HG03378 (cell line): Measurements from ENCODE around the gene ANP32E.
A peak's percentile ranks its signal among the peaks of the same experiment; 100 is the strongest.
"Not testable (repeated sequence)": the region's sequence is repeated elsewhere in the genome, so short reads cannot be mapped to it uniquely, and the experiment has no call there.

ENCODE experiments used
- ATAC-seq: cut with Tn5 transposase; IDR thresholded peaks from one replicate; pipeline ENCODE4 v1.9.1; 2021; ENCODE audit warnings: mild to moderate bottlenecking, moderate library complexity; ENCODE audit not compliant: unreplicated experiment

Gene ANP32E

DNA sequence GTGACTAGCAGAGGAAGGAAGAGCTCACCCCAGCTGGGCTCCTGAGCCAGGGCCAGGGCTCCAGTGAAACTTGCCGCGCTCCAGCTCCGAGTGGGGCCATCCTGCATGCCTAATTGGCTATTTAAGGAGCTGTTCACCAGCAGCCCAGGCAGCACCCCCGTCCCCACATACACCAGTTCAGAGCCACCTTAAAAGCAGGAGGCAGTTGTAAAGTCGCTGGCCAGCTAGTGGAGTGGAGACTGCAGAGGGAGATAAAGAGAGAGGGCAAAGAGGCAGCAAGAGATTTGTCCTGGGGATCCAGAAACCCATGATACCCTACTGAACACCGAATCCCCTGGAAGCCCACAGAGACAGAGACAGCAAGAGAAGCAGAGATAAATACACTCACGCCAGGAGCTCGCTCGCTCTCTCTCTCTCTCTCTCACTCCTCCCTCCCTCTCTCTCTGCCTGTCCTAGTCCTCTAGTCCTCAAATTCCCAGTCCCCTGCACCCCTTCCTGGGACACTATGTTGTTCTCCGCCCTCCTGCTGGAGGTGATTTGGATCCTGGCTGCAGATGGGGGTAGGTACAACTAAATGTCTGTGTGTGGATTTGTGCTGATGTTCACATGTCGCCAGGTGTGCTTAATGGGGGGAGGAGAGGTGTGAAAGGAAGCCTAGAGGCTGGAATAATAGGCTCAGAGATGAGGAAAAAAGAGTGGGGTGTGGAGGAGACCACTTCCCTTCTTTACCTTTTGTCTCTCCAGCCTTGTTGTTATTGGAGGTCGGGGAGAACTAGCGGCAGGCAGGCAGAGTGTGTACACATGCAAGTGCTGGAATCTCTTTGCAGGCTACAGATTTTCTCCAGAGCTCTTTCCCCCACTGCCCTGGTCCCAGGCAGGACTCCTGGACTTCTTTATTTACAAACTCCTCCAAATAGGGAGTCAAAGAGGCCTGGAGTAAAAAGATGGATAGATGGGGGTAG lies 22.0 kb upstream of the ANP32E start, which contains the start of gene CA14:
TSS of gene CA14 (plus strand) at position 151 of the 962 bp plus-strand sequence. CDS start at position 506, 355 bp downstream.
- no peak for ATAC-seq

DNA sequence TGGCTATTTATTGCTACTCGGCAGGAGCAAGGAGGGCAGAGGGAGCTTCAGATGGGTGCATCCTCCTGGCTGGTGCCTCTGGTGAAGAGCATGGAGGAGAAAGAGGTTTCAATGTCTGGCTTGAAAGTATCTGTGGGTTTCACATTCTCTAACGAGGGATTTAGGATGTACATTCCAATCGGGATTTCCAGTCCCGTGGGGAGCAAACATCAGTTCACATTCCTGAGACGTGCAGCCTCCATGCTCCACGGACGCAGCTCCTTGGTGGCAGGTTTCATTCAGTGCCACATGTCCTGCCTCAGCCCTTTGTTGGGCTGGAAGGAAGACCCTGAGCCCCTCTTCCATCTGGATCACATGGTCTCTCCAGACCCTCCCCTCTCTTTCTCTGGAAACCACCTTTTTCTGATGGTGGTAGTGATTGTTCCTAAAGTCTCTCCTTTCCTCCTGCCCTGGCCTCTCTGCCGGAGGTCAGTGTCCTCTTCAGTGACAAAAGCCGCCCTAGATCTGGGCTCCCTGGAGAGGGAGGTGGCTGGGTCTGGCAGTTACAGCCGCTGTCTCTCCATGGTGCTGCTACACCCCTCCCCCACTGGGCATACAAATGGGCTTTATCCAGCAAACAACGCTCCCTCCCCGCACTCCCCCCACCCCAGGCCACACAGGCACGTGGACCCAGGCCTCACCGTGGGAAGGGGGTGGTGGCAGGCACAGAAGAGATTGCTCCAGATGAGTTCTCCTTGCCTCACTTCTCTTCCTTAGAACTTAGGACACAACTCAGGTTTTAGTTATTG lies 20.8 kb upstream of the ANP32E start:
- no peak for ATAC-seq

DNA sequence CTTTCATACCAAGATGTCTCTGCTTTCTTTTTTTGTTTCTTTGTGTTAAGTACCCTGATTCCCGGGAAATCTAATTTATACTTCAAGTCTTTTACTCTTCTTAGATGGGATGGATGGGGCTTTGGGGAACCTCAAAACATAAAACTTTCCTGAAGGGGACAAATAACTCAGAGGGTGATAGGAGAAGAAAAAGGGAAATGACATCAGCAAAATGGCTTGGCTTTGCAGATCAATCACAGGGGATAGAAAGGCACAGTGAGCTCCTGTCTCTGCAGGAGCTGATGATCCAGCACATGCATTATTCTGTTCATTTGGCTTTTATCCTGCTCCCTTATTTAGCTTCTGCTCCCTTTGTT lies 20.3 kb upstream of the ANP32E start:
- no peak for ATAC-seq

DNA sequence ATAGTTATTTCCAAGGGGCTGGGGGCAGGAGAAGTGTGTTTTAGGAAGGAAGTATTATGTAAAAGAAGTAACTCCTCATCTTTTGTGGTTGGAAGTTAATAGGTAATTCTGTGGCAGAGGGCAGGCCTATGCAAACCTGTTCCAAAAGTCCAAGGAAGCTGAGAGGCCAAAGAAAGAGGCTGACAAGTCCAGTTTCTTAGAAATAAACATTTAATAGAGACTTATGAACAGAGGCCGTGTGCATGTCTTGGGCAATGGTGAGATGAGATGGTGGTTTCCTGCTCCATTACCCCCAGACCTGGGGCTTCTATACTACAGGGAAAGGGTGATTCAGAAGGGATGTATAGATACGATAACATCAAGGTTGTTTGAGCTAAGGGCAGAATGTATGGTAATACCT lies 14.0 kb upstream of the ANP32E start:
- ATAC-seq: no peak

DNA sequence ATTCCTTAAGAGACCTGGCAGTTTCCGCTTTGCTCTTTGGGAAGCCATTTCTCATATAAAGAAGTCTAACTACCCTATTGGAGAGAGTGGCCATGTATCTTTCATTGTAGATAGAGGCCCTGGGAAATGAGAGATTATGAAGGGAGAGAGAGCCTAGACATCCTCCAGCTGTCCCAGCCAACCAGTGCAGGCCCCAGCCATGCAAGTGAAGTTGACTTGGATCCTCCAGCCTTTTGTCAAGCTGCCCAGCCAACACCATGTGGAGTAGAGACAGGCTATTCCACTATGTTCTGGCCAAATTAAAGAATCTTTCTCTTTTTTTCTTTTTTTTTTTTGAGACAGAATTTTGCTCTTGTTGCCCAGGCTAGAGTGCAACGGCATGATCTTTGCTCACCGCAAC lies 7.1 kb upstream of the ANP32E start:
- ATAC-seq: no peak

DNA sequence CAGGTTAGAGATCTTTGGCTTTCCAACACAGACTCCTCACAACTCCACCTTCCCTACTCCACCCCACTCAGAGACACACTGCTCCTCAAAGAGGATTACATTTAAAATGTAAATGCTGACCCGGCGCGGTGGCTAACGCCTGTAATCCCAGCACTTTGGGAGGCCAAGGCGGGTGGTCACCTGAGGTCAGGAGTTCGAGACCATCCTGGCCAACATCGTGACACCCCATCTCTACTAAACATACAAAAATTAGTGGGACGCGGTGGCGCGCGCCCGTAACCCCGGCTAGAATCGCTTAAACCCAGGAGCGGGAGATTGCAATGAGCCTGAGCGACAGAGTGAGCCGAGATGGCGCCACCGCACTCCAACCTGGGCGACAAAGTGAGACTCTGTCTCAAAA lies 1.8 kb upstream of the ANP32E start:
- ATAC-seq: no peak

DNA sequence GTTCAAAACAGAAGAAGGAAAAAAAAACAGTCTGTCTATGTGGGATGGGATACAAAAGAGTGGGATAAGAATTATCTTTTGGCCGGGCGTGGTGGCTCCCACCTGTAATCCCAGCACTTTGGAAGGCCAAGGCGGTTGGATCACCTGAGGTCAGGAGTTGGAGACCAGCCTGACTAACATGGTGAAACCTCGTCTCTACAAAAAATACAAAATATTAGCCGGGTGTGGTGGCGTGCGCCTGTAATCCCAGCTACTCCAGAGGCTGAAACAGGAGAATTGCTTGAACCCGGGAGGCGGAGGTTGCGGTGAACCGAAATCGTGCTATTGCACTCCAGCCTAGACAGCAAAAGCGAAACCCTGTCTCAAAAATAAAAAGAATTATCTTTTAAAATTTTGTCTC lies 1.3 kb upstream of the ANP32E start:
- ATAC-seq: not testable (repeated sequence)

DNA sequence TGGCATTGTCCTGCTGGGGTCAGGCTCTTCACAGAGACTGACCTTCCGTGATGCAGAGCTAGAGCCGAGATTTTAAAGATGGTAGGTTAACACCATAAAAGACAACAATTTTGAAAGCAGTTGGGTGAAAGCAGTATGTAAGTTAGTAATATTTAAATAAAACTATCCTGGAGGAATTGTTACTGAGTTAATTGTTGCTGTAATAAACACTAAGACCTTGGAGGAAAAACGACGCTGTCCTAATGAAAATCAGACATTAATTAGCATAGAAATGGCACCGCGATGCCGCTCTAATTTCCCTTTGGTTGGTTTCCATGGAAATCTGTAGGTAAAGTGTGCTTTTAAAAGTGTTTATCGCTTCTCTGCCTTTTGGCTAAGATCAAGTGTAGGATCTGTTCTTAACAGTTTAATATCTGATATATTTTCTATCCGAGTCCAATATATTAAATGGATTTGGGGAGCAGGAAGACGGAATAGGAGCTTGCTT lies 745 bp upstream of the ANP32E start:
- no peak for ATAC-seq

DNA sequence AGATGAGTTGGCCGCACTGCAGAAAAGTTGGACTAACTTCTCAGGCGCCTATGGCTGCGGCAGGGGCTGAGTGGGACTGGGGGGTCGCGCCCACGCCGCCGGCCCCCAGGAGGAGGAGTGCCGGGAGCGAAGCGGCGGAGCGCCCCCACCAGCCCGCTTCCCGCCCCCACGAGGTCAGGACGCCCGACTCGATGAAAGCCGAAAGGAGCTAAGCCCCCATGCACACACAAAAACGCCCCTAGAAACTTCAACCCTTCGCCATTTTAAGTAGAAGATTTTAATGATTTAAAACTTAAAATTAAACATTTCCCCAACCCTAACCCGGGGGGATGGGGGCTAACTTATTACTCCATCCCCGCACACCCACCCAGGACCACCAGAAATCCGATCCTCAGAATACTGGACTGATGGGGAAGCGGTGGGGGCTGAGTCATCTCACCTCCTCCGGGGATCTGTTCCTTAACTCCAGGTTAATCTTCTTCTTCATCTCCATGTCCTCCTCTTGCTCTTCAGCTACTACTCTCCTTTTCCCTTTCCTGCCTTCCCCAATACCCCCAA lies 539 bp downstream of the ANP32E start:
- no peak for ATAC-seq

DNA sequence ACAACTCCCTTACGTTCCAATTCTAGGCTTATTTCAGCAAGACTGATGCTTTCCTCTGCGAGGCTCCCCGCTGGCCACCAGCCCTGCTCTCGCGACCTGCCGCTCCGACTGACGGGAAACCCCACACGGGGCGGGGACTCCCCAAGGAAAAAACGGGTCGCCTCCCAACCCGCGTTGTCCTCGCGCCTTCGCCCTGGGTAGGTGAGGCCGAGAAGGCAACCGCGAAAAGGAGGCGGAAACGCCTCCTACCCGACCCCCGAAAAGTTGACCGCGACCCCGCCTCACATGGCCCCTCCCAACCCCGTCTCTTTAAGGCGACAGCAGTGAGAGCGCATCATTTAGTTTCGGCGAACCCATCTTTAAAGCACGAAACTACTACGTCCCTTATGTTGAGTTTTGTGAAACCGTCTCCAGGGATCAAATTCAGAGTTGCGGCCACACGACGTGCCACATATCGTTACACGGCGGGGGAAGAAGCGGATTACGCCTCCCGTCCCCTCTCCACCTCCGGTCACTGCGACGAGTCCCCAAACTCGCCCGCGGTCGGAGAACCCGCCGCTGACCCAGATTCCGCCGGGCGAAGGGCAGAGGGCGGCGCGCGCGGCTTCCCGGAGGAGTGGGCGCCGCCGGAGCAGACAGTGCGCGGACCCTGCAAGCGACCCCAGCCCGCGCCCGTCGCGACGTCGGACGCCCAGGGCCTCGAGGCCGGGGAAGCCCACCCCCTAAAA lies 1.2 kb downstream of the ANP32E start:
- ATAC-seq: peak; percentile 42

DNA sequence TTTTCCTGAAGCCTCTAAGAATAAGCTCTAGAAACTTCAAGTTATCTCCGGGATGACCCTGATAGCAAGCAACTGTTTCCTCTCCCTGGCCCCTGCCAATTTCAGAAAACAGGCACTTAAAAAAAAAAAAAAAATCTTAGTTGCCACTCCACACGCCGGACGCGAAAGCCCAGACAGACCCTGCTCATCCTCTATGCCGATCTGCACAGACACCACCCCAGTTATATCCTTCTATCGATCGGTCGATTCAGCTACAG lies 1.7 kb downstream of the ANP32E start:
- peak; percentile 7 for ATAC-seq

DNA sequence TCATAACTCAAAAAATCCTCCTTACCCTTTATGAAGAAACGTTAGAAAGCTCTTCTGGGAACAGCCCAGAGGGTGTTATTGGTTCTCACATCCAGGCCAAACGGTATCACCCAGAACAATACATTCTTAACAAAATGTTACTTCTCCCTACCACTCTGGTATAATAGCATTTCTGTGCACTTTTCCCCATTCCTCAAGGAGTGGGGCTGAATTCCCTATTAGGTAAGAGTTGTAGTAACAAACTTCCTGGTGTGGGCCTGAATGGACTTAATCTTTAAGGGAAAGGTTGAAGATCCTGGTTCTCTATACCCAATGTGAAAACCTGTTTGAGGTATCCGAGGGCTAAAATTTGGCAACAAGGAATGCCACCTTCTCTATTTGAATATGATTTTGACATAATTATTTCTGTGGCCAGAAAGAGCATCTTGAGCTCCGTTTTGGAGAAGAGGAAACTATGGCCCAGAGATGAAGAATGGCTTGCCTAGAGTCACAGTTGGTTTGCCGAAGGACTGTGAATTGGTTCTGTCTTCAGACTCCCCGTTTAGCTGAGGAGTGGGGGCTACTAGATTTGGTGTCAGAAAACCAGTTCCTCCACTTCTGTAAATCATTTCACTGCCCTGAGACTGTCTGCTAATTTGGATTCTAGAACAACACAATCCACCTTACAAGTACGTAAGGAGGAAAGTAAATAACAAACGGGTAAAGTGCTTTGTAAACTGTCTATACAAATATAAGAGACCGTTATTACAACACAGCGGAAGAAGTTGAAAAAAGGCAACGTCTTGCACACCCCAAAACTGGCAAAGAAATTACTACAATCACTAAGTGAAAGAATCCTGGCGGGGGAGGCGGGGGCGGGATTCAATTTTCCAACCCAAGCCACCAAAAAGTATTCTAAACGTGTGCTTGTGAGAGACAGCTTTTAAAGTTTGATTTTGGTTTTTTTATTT lies 2.3 kb downstream of the ANP32E start:
- ATAC-seq: no peak

DNA sequence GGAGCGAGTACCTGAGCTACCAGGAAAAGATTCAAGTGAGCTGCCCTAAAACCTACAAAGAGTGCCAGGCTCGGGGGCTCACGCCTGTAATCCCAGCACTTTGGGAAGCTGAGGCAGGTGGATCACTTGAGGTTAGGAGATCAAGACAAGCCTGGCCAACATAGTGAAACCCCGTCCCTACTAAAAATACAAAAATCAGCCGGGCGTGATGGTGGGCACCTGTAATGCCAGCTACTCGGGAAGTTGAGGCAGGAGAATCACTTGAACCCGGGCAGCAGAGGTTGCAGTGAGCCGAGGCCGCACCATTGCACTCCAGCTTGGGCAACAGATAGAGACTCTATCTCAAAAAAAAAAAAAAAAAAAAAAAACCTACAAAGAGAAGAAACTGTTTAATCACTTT lies 3.0 kb downstream of the ANP32E start:
- not testable (repeated sequence) for ATAC-seq

DNA sequence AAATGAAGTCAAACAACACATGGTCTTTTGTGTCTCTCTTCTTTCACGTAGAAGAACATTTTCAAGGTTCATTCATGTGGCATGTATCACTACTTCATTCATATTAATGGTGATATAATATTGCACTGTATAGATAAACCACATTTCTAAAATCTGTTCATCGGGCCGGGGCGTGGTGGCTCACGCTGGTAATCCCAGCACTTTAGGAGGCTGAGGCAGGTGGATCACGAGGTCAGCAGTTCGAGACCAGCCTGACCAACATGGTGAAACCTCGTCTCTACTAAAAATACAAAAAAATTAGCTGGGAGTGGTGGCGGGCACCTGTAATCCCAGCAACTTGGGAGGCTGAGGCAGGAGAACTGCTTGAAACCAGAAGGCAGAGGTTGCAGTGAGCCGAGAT lies 7.7 kb downstream of the ANP32E start:
- not testable (repeated sequence) for ATAC-seq

DNA sequence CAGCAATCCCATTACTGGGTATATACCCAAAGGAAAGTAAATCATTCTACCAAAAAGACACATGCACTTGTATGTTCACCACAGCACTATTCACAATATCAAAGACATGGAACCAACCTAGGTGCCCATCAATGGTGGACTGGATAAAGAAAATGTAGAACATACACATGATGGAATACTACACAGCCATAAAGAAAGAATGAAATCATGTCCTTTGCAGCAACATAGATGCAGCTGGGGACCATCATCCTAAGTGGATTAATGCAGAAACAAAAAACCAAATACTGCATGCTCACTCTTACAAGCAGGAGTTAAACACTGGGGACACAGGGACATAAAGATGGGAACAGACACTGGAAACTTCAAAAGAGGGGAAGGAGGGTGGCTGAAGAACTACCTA lies 8.7 kb downstream of the ANP32E start:
- no peak for ATAC-seq

DNA sequence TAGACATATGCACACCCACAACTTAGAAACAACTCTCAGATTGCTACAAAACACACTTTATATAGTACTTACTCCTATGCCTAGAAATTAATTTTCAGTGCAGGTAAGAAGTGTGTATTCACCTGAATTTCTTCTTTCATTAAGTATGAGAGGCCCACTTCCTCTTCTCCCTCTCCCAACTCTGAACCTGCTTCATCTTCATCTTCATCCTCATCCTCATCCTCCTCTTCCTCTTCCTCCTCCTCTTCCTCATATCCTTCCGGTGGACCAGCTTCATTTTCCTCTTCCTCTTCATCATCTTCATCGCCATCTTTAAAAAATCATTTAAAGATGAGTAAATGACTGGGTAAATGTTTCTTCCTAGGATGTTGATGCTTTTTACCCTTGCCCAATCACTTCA lies 9.4 kb downstream of the ANP32E start:
- no peak for ATAC-seq

DNA sequence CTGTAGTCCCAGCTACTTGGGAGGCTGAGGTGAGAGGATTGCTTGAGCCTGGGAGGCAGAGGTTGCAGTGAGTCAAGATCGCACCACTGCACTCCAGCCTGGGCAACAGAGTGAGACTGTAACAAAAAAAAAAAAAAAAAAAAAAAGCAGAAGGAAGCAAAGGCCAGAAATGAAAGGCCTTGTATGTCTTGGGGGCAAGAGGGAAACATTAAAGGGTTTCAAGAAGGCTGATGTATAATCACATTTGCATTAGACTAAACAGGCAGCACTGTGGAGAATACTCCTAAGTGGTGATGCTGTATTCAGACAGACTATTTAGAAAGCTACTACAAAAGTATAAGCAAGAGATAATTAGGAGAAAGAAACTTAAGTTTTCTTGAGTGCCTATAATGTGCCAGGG lies 10.4 kb downstream of the ANP32E start:
- ATAC-seq: no peak

DNA sequence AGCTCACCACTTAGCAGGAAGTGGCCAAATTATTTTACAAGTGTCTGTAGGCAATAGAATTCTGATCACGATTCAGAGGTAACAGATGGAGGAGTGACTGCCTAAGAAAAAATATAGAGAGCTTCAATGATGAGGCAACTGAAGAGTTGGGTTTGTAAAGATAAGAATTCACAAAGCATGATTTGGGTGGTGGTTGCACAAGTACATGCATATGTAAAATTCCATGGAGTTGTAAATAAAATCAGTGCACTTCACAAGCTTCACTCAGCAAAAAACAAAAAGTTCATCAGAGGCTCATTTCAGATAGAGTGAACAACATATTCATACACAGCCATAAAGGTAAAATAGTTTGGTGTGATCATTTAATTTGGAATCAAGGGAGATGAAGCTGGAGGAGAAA lies 10.9 kb downstream of the ANP32E start:
- no peak for ATAC-seq

DNA sequence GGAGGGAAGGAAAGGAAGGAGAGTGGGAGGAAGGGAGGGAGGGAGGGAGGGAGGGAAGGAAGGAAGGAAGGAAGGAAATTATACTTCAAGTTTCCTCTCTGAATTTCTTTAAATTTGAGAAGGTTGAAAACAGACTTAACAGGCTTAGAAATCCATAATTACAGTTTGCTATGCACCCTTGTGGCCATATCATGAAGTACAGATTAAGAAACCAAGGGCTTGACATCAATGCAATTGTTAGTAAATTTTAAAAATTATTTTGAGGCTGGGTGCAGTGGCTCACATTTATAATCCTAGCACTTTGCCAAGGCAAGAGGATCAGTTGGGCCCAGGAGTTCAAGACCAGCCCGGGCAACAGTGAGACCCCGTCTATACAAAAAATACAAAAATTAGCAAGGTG lies 14.4 kb downstream of the ANP32E start:
- no peak for ATAC-seq

DNA sequence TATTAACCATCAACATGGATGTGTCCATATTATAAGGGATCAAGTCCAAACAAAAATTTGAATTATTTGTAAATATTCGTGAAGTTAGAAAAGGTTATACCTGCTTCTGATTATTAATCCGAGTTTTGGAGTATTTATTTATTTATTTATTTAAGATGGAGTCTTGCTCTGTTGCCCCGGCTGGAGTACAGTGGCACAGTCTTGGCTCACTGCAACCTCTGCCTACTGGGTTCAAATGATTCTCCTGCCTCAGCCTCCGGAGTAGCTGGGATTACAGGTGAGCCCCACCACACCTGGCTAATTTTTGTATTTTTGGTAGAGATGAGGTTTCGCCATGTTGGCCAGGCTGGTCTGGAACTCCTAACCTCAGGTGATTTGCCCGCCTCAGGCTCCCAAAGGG lies 20.1 kb downstream of the ANP32E start:
- not testable (repeated sequence) for ATAC-seq
